CD14-positive monocyte (primary cell): ENCODE data around the gene IL4R. TPM values are rescaled to one million over a fixed set of nuclear protein-coding genes. Genes with fewer than 3 reads are reported as not detected.

Experiments used
- DNase-seq, 3 donors: peaks; one replicate each; pipeline ENCODE4 v3.0.0-alpha.2; 2011 to 2022
- H2AFZ ChIP-seq: 2 replicates; pipeline ENCODE4 v1.6.0; 2012; ENCODE audit warnings: mild to moderate bottlenecking, low read depth, low read length, inconsistent platforms; ENCODE audit not compliant: insufficient read depth, poor library complexity, severe bottlenecking
- H3K27ac ChIP-seq, 2 donors: 1 replicate in 1 of 2; 2 replicates in 1 of 2; pipeline ENCODE4 v1.5.1; 2012 to 2013; ENCODE audit warnings: low read length in 2 of 2, control low read depth in 1 of 2, inconsistent platforms in 1 of 2, low read depth in 1 of 2, mild to moderate bottlenecking in 1 of 2
- H3K27me3 ChIP-seq, 2 donors: one replicate each; pipeline versions ENCODE4 v1.6.0 to v1.6.1; 2011 to 2013; ENCODE audit warnings: low read length in 2 of 2; ENCODE audit not compliant: control insufficient read depth in 2 of 2, insufficient read depth in 2 of 2
- H3K36me3 ChIP-seq, 2 donors: replicated peaks in 1 of 2; 1 replicate in 1 of 2; 2 replicates in 1 of 2; pipeline versions ENCODE4 v1.5.1 to v1.6.1; 2012 to 2013; ENCODE audit warnings: low read length in 2 of 2, control low read depth in 1 of 2, inconsistent platforms in 1 of 2, mild to moderate bottlenecking in 1 of 2; ENCODE audit not compliant: insufficient read depth in 2 of 2, control insufficient read depth in 1 of 2
- H3K4me1 ChIP-seq, 2 donors: 1 replicate in 1 of 2; 2 replicates in 1 of 2; pipeline versions ENCODE4 v1.5.1 to v1.6.1; 2012 to 2013; ENCODE audit warnings: low read length in 2 of 2, control low read depth in 1 of 2, inconsistent platforms in 1 of 2, mild to moderate bottlenecking in 1 of 2, moderate library complexity in 1 of 2; ENCODE audit not compliant: insufficient read depth in 2 of 2, control insufficient read depth in 1 of 2
- H3K4me2 ChIP-seq: replicated peaks from 2 replicates; pipeline ENCODE3; 2012; ENCODE audit warnings: low read length, moderate library complexity, mild to moderate bottlenecking; ENCODE audit not compliant: poor library complexity, severe bottlenecking; ENCODE audit errors: extremely low read depth
- H3K4me3 ChIP-seq, 3 experiments: fragments of 200-600 bp in 1 of 3; sonication (generic) in 1 of 3; replicated peaks in 1 of 3; 1 replicate in 2 of 3; 2 replicates in 1 of 3; pipeline ENCODE4 v1.5.1; 2011 to 2013; ENCODE audit warnings: low read length in 3 of 3, mild to moderate bottlenecking in 3 of 3, control low read depth in 2 of 3, low read depth in 2 of 3, inconsistent platforms in 1 of 3, moderate library complexity in 1 of 3
- H3K79me2 ChIP-seq: 2 replicates; pipeline ENCODE4 v1.6.0; 2012; ENCODE audit warnings: mild to moderate bottlenecking, control low read depth, inconsistent platforms, low read length, moderate library complexity; ENCODE audit not compliant: insufficient read depth
- H3K9ac ChIP-seq: 2 replicates; pipeline ENCODE4 v1.6.0; 2017; ENCODE audit warnings: low read length, mild to moderate bottlenecking; ENCODE audit not compliant: insufficient read depth, poor library complexity, severe bottlenecking
- H3K9me3 ChIP-seq, 2 donors: replicated peaks in 1 of 2; 1 replicate in 1 of 2; 2 replicates in 1 of 2; pipeline versions ENCODE4 v1.5.1 to v1.6.1; 2012 to 2013; ENCODE audit warnings: low read length in 2 of 2, control low read depth in 1 of 2; ENCODE audit not compliant: control insufficient read depth in 1 of 2, insufficient read depth in 1 of 2
- H4K20me1 ChIP-seq: 2 replicates; pipeline ENCODE4 v1.6.0; 2012; ENCODE audit warnings: mild to moderate bottlenecking, low read length, control low read depth, moderate library complexity; ENCODE audit not compliant: insufficient read depth
- H3K27ac Mint-ChIP-seq, 7 donors: one replicate each; pipeline ENCODE4 v1.8.0; 2020; ENCODE audit warnings: mild to moderate bottlenecking in 7 of 7, mixed read lengths in 7 of 7, moderate library complexity in 6 of 7, inconsistent platforms in 2 of 7
- H3K27me3 Mint-ChIP-seq, 3 donors: one replicate each; pipeline ENCODE4 v1.8.0; 2021 to 2022; ENCODE audit warnings: low read depth in 3 of 3, mild to moderate bottlenecking in 3 of 3, mixed read lengths in 3 of 3, moderate library complexity in 3 of 3, inconsistent platforms in 1 of 3
- H3K36me3 Mint-ChIP-seq, 2 donors: one replicate each; pipeline ENCODE4 v1.8.0; 2020; ENCODE audit warnings: mixed read lengths in 2 of 2, inconsistent platforms in 1 of 2, mild to moderate bottlenecking in 1 of 2
- H3K4me1 Mint-ChIP-seq: one replicate; pipeline ENCODE4 v1.8.0; 2020; ENCODE audit warnings: mild to moderate bottlenecking, mixed read lengths
- H3K4me3 Mint-ChIP-seq, 2 donors: one replicate each; pipeline ENCODE4 v1.8.0; 2020; ENCODE audit warnings: mild to moderate bottlenecking in 2 of 2, mixed read lengths in 2 of 2, moderate library complexity in 1 of 2
- H3K9me3 Mint-ChIP-seq, 7 donors: one replicate each; pipeline ENCODE4 v1.8.0; 2020 to 2022; ENCODE audit warnings: mixed read lengths in 7 of 7, mild to moderate bottlenecking in 6 of 7, moderate library complexity in 6 of 7, inconsistent platforms in 2 of 7
- CTCF ChIP-seq: fragments of 200-600 bp; IDR thresholded peaks from one replicate; pipeline ENCODE4 v1.8.0; 2022; ENCODE audit warnings: antibody characterized with exemption, mild to moderate bottlenecking
- WGBS: methylation state at CpG from one replicate; pipeline ENCODE4 v1.1.5; 2013; ENCODE audit warnings: missing lambda C conversion rate; ENCODE audit not compliant: insufficient coverage; 5-methylcytosine and 5-hydroxymethylcytosine counted together
- intact Hi-C, 2 donors: fragments of 100-400 bp; cut with micrococcal nuclease; formaldehyde crosslinking; loops; one replicate each; pipeline versions ENCODE4 v1.15.0 to v1.15.1; 2023
- polyA plus RNA-seq, 3 donors: library from polyadenylated mRNA; depleted of rRNA in 1 of 3; unstranded in 2 of 3; stranded (reverse) in 1 of 3; fragments of 300-500 nt in 2 of 3; fragments of >200 nt in 1 of 3; fragmentation: Illumina TruSeq in 2 of 3; gene quantifications; 1 replicate in 2 of 3; 2 replicates in 1 of 3; pipeline ENCODE4 v1.2.3, GENCODE V29; 2012 to 2021

The IL4R gene
- polyA plus RNA-seq, 3 donors = 25.1 to 80.4 (median 35.6) TPM

- no peaks in the 10 kb centered on the region for H3K27me3 Mint-ChIP-seq
- WGBS = 88% methylated on average over 6 of the region's 7 CpGs
- H2AFZ ChIP-seq = no peak overlapping the region
- peaks cover 70% of the 10 kb centered on the region for H4K20me1 ChIP-seq
- peaks cover 85% of the 10 kb centered on the region for H3K4me1 Mint-ChIP-seq
- H3K9me3 Mint-ChIP-seq = peaks cover 0 to 2% (median 0%) of the 10 kb centered on the region in 7 donors
- intact Hi-C loops = loop anchor here (5.0 to 10.0 kb wide), 2 partner anchors 53 to 80 kb away; partner anchors contain the start of gene NSMCE1 (in 1 of the 2)
- no peaks in the 10 kb centered on the region for H3K9me3 ChIP-seq
- peaks cover 80 to 89% of the 10 kb centered on the region in 2 donors for H3K4me1 ChIP-seq
- H3K9ac ChIP-seq = no peak overlapping the region
- no peak for TF ChIP-seq CTCF
- H3K4me3 ChIP-seq = peak overlapping the region in 1 of 3 experiments; percentile 95
- H3K27me3 ChIP-seq = no peaks in the 10 kb centered on the region
- no peaks in the 10 kb centered on the region for H3K36me3 ChIP-seq
- peak overlapping the region; percentile 16 to 49 for H3K4me3 Mint-ChIP-seq
- H3K36me3 Mint-ChIP-seq = peaks cover 9 to 21% of the 10 kb centered on the region in 2 donors
- H3K27ac ChIP-seq = peak overlapping the region; percentile 17 to 87
- peaks cover 92% of the 10 kb centered on the region for H3K79me2 ChIP-seq
- H3K27ac Mint-ChIP-seq = peak overlapping the region in 6 of 7 donors; percentile 66 to 98 (median 82)
- DNase-seq = no peak
- H3K4me2 ChIP-seq = peak overlapping the region; percentile 70
Observed at GRCh38 chr16:27317320-27317719, 3.5 kb downstream of the IL4R start.

GRCh38 chr16:27317738-27318391 is 4.1 kb downstream of the IL4R start:
- H2AFZ ChIP-seq = no peak overlapping the region
- H3K79me2 ChIP-seq = peaks cover 97% of the 10 kb centered on the region
- H3K9me3 ChIP-seq = no peaks in the 10 kb centered on the region
- peak overlapping the region; percentile 70 for H3K4me2 ChIP-seq
- peak overlapping the region; percentile 86 to 87 for H3K27ac ChIP-seq
- peaks cover 75% of the 10 kb centered on the region for H4K20me1 ChIP-seq
- H3K27me3 Mint-ChIP-seq = no peaks in the 10 kb centered on the region
- H3K9ac ChIP-seq = peak overlapping the region; percentile 41
- peak overlapping the region; percentile 58 to 82 for H3K4me3 Mint-ChIP-seq
- 87% methylated on average over 4 of the region's 10 CpGs for WGBS
- peaks cover 81 to 93% of the 10 kb centered on the region in 2 donors for H3K4me1 ChIP-seq
- peaks cover 86% of the 10 kb centered on the region for H3K4me1 Mint-ChIP-seq
- TF ChIP-seq CTCF = no peak
- H3K4me3 ChIP-seq = peak overlapping the region in 1 of 3 experiments; percentile 95
- peaks cover 0 to 2% (median 0%) of the 10 kb centered on the region in 7 donors for H3K9me3 Mint-ChIP-seq
- peaks cover 10 to 25% of the 10 kb centered on the region in 2 donors for H3K36me3 Mint-ChIP-seq
- peak overlapping the region; percentile 77 to 95 (median 92) for H3K27ac Mint-ChIP-seq
- no peaks in the 10 kb centered on the region for H3K27me3 ChIP-seq
- intact Hi-C loops = loop anchor here (5.0 to 10.0 kb wide), 2 partner anchors 53 to 81 kb away; partner anchors contain the start of gene NSMCE1 (in 1 of the 2)
- DNase-seq = peak in 1 of 3 donors; percentile 15
- no peaks in the 10 kb centered on the region for H3K36me3 ChIP-seq
